HepG2 (cell line): ENCODE measurements around the gene OSBPL2. TPM values are rescaled to one million over a fixed set of nuclear protein-coding genes. Genes with fewer than 3 reads are reported as not detected.

Experiments used
- ATAC-seq: fragments of 200-7000 bp; cut with Tn5 transposase; 3 replicates; pipeline ENCODE4 v1.9.1; 2020; ENCODE audit warnings: mild to moderate bottlenecking, moderate library complexity
- BruUV-seq: library from RNA; stranded (reverse); fragments of 400-500 nt; replicated peaks from 2 replicates; lab custom pipeline; 2021; lab: Mats Ljungman, UMichigan
- CTCF ChIA-PET: fragments of 300-600 bp; formaldehyde crosslinking; extraction: SDS; loops from one replicate; lab custom pipeline; 2021; ENCODE audit warnings: low total read pairs, inconsistent platforms, low intra/inter-chr PET ratio; lab: Yijun Ruan, JAX
- POLR2A ChIA-PET: fragments of 350-600 bp; sonication (Branson Sonifier 250); formaldehyde crosslinking; loops from one replicate; lab custom pipeline; 2020; ENCODE audit warnings: antibody characterized with exemption, inconsistent platforms; lab: Yijun Ruan, JAX
- DNase-seq: peaks from one replicate; pipeline ENCODE4 v3.0.0-alpha.2; 2015; ENCODE audit warnings: low spot score
- FAIRE-seq: peaks from 3 replicates; lab custom pipeline; 2011; peaks lifted over from hg19 to GRCh38; lab: Jason Lieb, UNC
- H2AFZ ChIP-seq: one replicate; pipeline ENCODE4 v1.6.1; 2011; ENCODE audit warnings: low read length, inconsistent platforms
- H3K27ac ChIP-seq: fragments of 300-600 bp; 3 replicates; pipeline ENCODE4 v1.8.0; 2011; ENCODE audit warnings: mixed run types, mild to moderate bottlenecking, mixed read lengths, low read length, inconsistent platforms; ENCODE audit not compliant: insufficient read depth; ENCODE audit errors: extremely low read length
- H3K27me3 ChIP-seq, 2 experiments: fragments of 200-600 bp in 1 of 2; 2 replicates in 1 of 2; 3 replicates in 1 of 2; pipeline versions ENCODE4 v1.6.0 to v1.8.0; 2011; ENCODE audit warnings: low read length in 2 of 2, mild to moderate bottlenecking in 2 of 2, moderate library complexity in 2 of 2, inconsistent platforms in 1 of 2; ENCODE audit not compliant: insufficient read depth in 2 of 2, control insufficient read depth in 1 of 2
- H3K36me3 ChIP-seq, 2 experiments: fragments of 200-600 bp in 1 of 2; replicated peaks in 1 of 2; 2 replicates in 1 of 2; 3 replicates in 1 of 2; pipeline versions ENCODE4 v1.5.1 to v1.8.0; 2011; ENCODE audit warnings: low read length in 2 of 2, inconsistent platforms in 1 of 2; ENCODE audit not compliant: insufficient read depth in 2 of 2, control insufficient read depth in 1 of 2
- H3K4me1 ChIP-seq: 2 replicates; pipeline ENCODE4 v1.5.1; 2012; ENCODE audit warnings: low read length, inconsistent platforms; ENCODE audit not compliant: insufficient read depth
- H3K4me2 ChIP-seq: 2 replicates; pipeline ENCODE4 v1.6.0; 2011; ENCODE audit warnings: low read depth, low read length, inconsistent platforms
- H3K4me3 ChIP-seq, 3 experiments: fragments of 200-600 bp in 1 of 3; sonication (generic), shearing (Covaris generic) in 1 of 3; replicated peaks in 1 of 3; 2 replicates each; pipeline ENCODE4 v1.5.1; 2011 to 2016; ENCODE audit warnings: low read length in 3 of 3, inconsistent platforms in 2 of 3, low read depth in 2 of 3, mild to moderate bottlenecking in 2 of 3, control low read depth in 1 of 3, mixed read lengths in 1 of 3; ENCODE audit not compliant: insufficient read depth in 1 of 3
- H3K79me2 ChIP-seq: one replicate; pipeline ENCODE4 v1.6.1; 2011; ENCODE audit warnings: low read length, inconsistent platforms; ENCODE audit not compliant: insufficient read depth
- H3K9ac ChIP-seq: 2 replicates; pipeline ENCODE4 v1.6.0; 2011; ENCODE audit warnings: mild to moderate bottlenecking, low read depth, low read length, inconsistent platforms; ENCODE audit not compliant: insufficient read depth
- H3K9me3 ChIP-seq: 2 replicates; pipeline ENCODE4 v1.5.1; 2012; ENCODE audit warnings: mild to moderate bottlenecking, low read length
- H4K20me1 ChIP-seq: 2 replicates; pipeline ENCODE4 v1.6.0; 2011; ENCODE audit warnings: inconsistent platforms, mild to moderate bottlenecking, low read length, moderate library complexity; ENCODE audit not compliant: insufficient read depth
- FOXM1 ChIP-seq: sonication (generic); formaldehyde crosslinking; IDR thresholded peaks from 2 replicates; pipeline ENCODE4 v1.5.0; 2020; ENCODE audit warnings: missing genetic modification reagents
- GATAD1 ChIP-seq: IDR thresholded peaks from 2 replicates; pipeline ENCODE4 v1.6.1; 2016; ENCODE audit warnings: missing genetic modification reagents, missing compliant biosample characterization
- JARID2 ChIP-seq: sonication (generic); formaldehyde crosslinking; IDR thresholded peaks from 2 replicates; pipeline ENCODE4 v1.8.1; 2023; ENCODE audit warnings: missing genetic modification reagents, inconsistent platforms; ENCODE audit not compliant: insufficient replicate concordance
- NCOR1 ChIP-seq: fragments of 200-600 bp; sonication (generic); IDR thresholded peaks from 2 replicates; pipeline ENCODE4 v1.7.0; 2017; ENCODE audit warnings: antibody characterized with exemption, low read length, borderline replicate concordance
- PREB ChIP-seq: sonication (generic); formaldehyde crosslinking; IDR thresholded peaks from 2 replicates; pipeline ENCODE4 v1.4.0; 2020; ENCODE audit warnings: missing genetic modification reagents
- RAD21 ChIP-seq: fragments of 450-650 bp; formaldehyde crosslinking; IDR thresholded peaks from 2 replicates; pipeline ENCODE4 v1.5.0; 2020; ENCODE audit warnings: mild to moderate bottlenecking
- SALL1 ChIP-seq: sonication (generic); formaldehyde crosslinking; IDR thresholded peaks from 2 replicates; pipeline ENCODE4 v1.8.0; 2022; ENCODE audit warnings: mild to moderate bottlenecking, missing genetic modification reagents
- SNAI1 ChIP-seq: sonication (generic); formaldehyde crosslinking; IDR thresholded peaks from 2 replicates; pipeline ENCODE4 v1.5.0; 2020; ENCODE audit warnings: mild to moderate bottlenecking, missing genetic modification reagents, borderline replicate concordance
- TEF ChIP-seq: sonication (generic); formaldehyde crosslinking; IDR thresholded peaks from 2 replicates; pipeline ENCODE4 v1.5.0; 2020; ENCODE audit warnings: missing genetic modification reagents
- ZNF17 ChIP-seq: sonication (generic); formaldehyde crosslinking; IDR thresholded peaks from 2 replicates; pipeline ENCODE4 v1.5.0; 2020; ENCODE audit warnings: mild to moderate bottlenecking, missing genetic modification reagents
- ZNF558 ChIP-seq: sonication (generic); formaldehyde crosslinking; IDR thresholded peaks from 2 replicates; pipeline ENCODE4 v1.9.0; 2022; ENCODE audit warnings: mild to moderate bottlenecking, missing genetic modification reagents, borderline replicate concordance
- ZNF670 ChIP-seq: sonication (generic); formaldehyde crosslinking; IDR thresholded peaks from 2 replicates; pipeline ENCODE4 v1.8.0; 2022; ENCODE audit warnings: mild to moderate bottlenecking, missing genetic modification reagents, borderline replicate concordance
- ZNF672 ChIP-seq: sonication (generic); formaldehyde crosslinking; IDR thresholded peaks from 2 replicates; pipeline ENCODE4 v1.8.1; 2022; ENCODE audit warnings: missing genetic modification reagents
- WGBS: methylation state at CpG from one replicate; pipeline ENCODE4 v1.1.6; 2017; ENCODE audit warnings: low lambda C conversion rate; 5-methylcytosine and 5-hydroxymethylcytosine counted together
- in situ Hi-C: cut with HindIII; loops from 2 replicates; pipeline ENCODE4 v1.10.0; 2017; ENCODE audit warnings: low pct_unique_long_range_greater_than_20kb; ENCODE audit not compliant: extremely low pct_ligation_motif_present
- intact Hi-C: fragments of 100-400 bp; cut with micrococcal nuclease; formaldehyde crosslinking; loops from one replicate; pipeline ENCODE4 v1.10.0; 2022; ENCODE audit not compliant: unreplicated experiment
- polyA plus RNA-seq, 8 experiments: library from polyadenylated mRNA; depleted of rRNA in 3 of 8; stranded (reverse) in 7 of 8; unstranded in 1 of 8; fragments of >200 nt; fragmentation: Illumina TruSeq in 4 of 8; extraction: Trizol in 4 of 8; gene quantifications; 2 replicates each; pipeline versions ENCODE4 v1.2.1 to v1.2.3, GENCODE V29; 2011 to 2016; ENCODE audit warnings: low read depth in 4 of 8, missing spikeins in 1 of 8, mixed read lengths in 1 of 8; ENCODE audit not compliant: insufficient read depth in 1 of 8
- total RNA-seq, 5 experiments: library from RNA; depleted of rRNA; stranded (reverse); fragments of >200 nt; fragmentation: Illumina TruSeq; extraction: Trizol; gene quantifications; 2 replicates each; pipeline ENCODE4 v1.2.3, GENCODE V29; 2016; ENCODE audit warnings: low read depth in 1 of 5
- TF ChIP-seq, protein P1 (sequence below): sonication (generic); formaldehyde crosslinking; IDR thresholded peaks from 2 replicates; pipeline ENCODE4 v1.4.0; 2020; ENCODE audit warnings: mild to moderate bottlenecking, missing genetic modification reagents, borderline replicate concordance
- TF ChIP-seq, protein P2 (sequence below): sonication (generic); formaldehyde crosslinking; IDR thresholded peaks from 2 replicates; pipeline ENCODE4 v1.4.0; 2020; ENCODE audit warnings: missing genetic modification reagents

Gene OSBPL2
- total and polyA plus RNA-seq, 2 of the 13 experiments (the other 11 are each of a cell fraction or from before 2014, with no cell fraction given) = 18.5 to 37.4 TPM

GRCh38 chr20:62297449-62298227 lies 59.3 kb downstream of the OSBPL2 start:
- ChIA-PET POLR2A (interaction anchor here (1.0 to 1.7 kb wide), 2 partner anchors 71 to 89 kb away, joined by 4 to 5 read pairs; partner anchors contain the start of gene RPS21), CTCF (interaction anchor here (0.9 kb wide), 1 partner anchor 86 kb away, joined by 3 read pairs; no protein-coding TSS in a partner anchor)
- Histone ChIP-seq H4K20me1 (no peaks in the 10 kb centered on the region), H3K4me3 (no peak overlapping the region), H3K4me1 (peaks cover 30% of the 10 kb centered on the region), H2AFZ (no peak overlapping the region), H3K27ac (no peak overlapping the region), H3K9ac (no peak overlapping the region), H3K79me2 (no peaks in the 10 kb centered on the region), H3K27me3 (no peaks in the 10 kb centered on the region), H3K4me2 (0 out of 2 replicates have a peak overlapping the region, but pooled peaks have one; percentile 0), H3K9me3 (no peaks in the 10 kb centered on the region), H3K36me3 (peaks cover 19 to 26% of the 10 kb centered on the region in 2 experiments)
- peak; percentile 47 for DNase-seq
- in situ Hi-C loops = no loop called here
- no peak for ATAC-seq
- no TSS peak for BruUV-seq
- intact Hi-C loops = no loop called here
- FAIRE-seq = peak; percentile 65
- WGBS = 67% methylated on average over 29 of the region's 29 CpGs
- TF ChIP-seq RAD21 (peak; percentile 47), JARID2 (CRISPR knock-in tag) (no peak), PREB (CRISPR knock-in tag) (no peak), ZNF670 (CRISPR knock-in tag) (no peak), ZNF672 (CRISPR knock-in tag) (no peak), NCOR1 (no peak), GATAD1 (CRISPR knock-in tag) (no peak), SALL1 (CRISPR knock-in tag) (0 out of 2 replicates have a peak, but pooled peaks have one; percentile 9), ZNF17 (no peak), ZNF558 (CRISPR knock-in tag) (no peak), SNAI1 (CRISPR knock-in tag) (no peak), TEF (no peak), FOXM1 (CRISPR knock-in tag) (no peak)
- TF ChIP-seq, protein P1, sequence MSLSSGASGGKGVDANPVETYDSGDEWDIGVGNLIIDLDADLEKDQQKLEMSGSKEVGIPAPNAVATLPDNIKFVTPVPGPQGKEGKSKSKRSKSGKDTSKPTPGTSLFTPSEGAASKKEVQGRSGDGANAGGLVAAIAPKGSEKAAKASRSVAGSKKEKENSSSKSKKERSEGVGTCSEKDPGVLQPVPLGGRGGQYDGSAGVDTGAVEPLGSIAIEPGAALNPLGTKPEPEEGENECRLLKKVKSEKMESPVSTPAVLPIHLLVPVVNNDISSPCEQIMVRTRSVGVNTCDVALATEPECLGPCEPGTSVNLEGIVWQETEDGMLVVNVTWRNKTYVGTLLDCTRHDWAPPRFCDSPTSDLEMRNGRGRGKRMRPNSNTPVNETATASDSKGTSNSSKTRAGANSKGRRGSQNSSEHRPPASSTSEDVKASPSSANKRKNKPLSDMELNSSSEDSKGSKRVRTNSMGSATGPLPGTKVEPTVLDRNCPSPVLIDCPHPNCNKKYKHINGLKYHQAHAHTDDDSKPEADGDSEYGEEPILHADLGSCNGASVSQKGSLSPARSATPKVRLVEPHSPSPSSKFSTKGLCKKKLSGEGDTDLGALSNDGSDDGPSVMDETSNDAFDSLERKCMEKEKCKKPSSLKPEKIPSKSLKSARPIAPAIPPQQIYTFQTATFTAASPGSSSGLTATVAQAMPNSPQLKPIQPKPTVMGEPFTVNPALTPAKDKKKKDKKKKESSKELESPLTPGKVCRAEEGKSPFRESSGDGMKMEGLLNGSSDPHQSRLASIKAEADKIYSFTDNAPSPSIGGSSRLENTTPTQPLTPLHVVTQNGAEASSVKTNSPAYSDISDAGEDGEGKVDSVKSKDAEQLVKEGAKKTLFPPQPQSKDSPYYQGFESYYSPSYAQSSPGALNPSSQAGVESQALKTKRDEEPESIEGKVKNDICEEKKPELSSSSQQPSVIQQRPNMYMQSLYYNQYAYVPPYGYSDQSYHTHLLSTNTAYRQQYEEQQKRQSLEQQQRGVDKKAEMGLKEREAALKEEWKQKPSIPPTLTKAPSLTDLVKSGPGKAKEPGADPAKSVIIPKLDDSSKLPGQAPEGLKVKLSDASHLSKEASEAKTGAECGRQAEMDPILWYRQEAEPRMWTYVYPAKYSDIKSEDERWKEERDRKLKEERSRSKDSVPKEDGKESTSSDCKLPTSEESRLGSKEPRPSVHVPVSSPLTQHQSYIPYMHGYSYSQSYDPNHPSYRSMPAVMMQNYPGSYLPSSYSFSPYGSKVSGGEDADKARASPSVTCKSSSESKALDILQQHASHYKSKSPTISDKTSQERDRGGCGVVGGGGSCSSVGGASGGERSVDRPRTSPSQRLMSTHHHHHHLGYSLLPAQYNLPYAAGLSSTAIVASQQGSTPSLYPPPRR (CRISPR knock-in tag) = no peak
- TF ChIP-seq, protein P2, sequence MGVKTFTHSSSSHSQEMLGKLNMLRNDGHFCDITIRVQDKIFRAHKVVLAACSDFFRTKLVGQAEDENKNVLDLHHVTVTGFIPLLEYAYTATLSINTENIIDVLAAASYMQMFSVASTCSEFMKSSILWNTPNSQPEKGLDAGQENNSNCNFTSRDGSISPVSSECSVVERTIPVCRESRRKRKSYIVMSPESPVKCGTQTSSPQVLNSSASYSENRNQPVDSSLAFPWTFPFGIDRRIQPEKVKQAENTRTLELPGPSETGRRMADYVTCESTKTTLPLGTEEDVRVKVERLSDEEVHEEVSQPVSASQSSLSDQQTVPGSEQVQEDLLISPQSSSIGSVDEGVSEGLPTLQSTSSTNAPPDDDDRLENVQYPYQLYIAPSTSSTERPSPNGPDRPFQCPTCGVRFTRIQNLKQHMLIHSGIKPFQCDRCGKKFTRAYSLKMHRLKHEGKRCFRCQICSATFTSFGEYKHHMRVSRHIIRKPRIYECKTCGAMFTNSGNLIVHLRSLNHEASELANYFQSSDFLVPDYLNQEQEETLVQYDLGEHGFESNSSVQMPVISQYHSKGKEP = no peak
